Measurements from ENCODE around the gene GPRIN2. TPM values are rescaled to one million over a fixed set of nuclear protein-coding genes. Genes with fewer than 3 reads are reported as not detected.
"Not testable (repeated sequence)": the region's sequence is repeated elsewhere in the genome, so short reads cannot be mapped to it uniquely, and the experiment has no call there.

GPRIN2 gene
- total RNA-seq (1 to 10 TPM in 1 of 2 donors, under 1 TPM in 1; 0.36 to 1.2 TPM), polyA plus RNA-seq (1 to 10 TPM in 1 of 2 donors, under 1 TPM in 1; 0.54 to 4.0 TPM)
- long read RNA-seq, donor 1: 0 reads
- long read RNA-seq, donor 2, partial matches to known transcripts: 0 of 2 reads
- long read RNA-seq, donor 2, other reads (novel, unspliced or antisense): 2 of 2 reads

DNA sequence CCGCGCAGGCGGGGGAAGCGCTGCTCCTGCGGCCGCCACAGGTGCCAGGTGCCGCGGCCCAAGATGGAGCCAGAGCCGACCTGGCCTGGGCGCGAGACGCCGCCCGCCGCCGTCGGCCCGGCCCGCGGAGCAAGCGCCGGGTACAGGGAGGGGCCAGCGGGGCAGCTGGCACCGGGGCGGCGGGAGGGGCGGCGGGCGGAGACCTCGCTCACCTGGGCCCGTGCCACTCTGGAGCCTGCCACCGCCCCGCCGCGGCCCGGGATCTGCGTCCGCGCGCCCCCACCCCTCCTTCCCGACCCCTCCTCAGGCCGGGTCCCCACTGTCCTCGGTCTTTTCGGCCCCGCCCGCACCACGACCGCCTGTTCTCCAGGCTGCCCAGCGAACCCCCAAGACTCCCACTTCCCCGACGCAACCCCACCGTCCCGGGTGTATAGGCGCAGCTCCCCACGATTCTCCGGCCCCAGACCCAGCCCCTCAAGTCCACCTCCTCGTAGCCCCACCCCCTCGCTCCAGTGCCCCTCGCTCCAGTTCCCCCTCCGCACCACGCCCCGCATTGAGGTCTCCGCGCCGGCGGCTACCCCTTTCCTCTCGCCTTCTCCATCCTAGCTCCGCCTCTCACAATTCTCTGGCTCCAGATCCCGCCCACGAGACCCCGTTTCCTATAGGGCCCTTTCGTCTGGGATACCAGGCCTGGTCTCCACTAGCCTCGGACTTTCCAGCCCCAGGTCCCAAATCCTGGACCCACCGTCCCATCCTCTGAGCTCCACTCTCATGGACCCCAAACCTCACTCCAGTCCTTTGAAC is at the start of gene GPRIN2:
Gene GPRIN2, minus strand, starts transcription at position 144 of the 804 bp plus-strand sequence. CDS start 5,922 bp downstream, outside the sequence.
- Histone ChIP-seq H3K36me3 (ENCODE audit: control insufficient read depth in 1 of 2, insufficient read depth in 2 of 2, low read length in 1 of 2) (no peaks in the 10 kb centered on the region), H3K4me3 (ENCODE audit: low read length in 2 of 2) (peak within 1 kb of the TSS; percentile 13 to 37), H3K9me3 (ENCODE audit: control insufficient read depth, low read length) (no peaks in the 10 kb centered on the region), H3K4me1 (ENCODE audit: control insufficient read depth in 1 of 2, insufficient read depth in 2 of 2, low read length in 2 of 2) (no peaks in the 10 kb centered on the region), H3K27me3 (ENCODE audit: control insufficient read depth in 1 of 2, insufficient read depth in 2 of 2, low read length in 1 of 2) (no peaks in the 10 kb centered on the region), H3K27ac (ENCODE audit: low read depth in 1 of 2, low read length in 2 of 2) (no peak within 1 kb of the TSS)
- intact Hi-C loops (cut with DNase I): no loop called here
- 9% methylated on average over 68 to 74 of the region's 74 CpGs for WGBS, 2 donors
- ATAC-seq (ENCODE audit: low FRiP score) (no peak), DNase-seq (peak; percentile 59 to 84)

DNA sequence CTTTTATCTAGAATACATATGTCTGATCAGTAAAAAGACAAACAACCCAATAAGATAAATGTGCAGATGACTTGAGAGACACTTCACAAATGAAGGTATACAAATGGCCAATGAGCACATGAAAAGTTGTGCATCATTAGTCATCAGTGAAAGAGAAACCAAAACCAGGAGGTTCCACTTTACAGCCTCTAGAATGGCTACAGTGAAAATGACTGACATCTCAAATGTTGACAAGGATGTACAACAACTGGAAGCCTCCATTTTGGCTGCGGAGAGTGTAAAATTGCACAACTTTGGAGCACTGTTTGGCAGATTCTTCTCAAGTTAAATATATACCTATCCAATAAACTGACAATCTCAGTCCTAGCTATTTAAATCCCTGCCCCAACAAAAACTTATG is 44.1 kb upstream of the GPRIN2 start:
- H3K4me3 ChIP-seq (ENCODE audit: low read length in 2 of 2); H3K9me3 ChIP-seq (ENCODE audit: control insufficient read depth, low read length); H3K27ac ChIP-seq (ENCODE audit: low read depth in 1 of 2, low read length in 2 of 2); DNase-seq; H3K4me1 ChIP-seq (ENCODE audit: control insufficient read depth in 1 of 2, insufficient read depth in 2 of 2, low read length in 2 of 2); H3K27me3 ChIP-seq (ENCODE audit: control insufficient read depth in 1 of 2, insufficient read depth in 2 of 2, low read length in 1 of 2); ATAC-seq (ENCODE audit: low FRiP score); H3K36me3 ChIP-seq (ENCODE audit: control insufficient read depth in 1 of 2, insufficient read depth in 2 of 2, low read length in 1 of 2); intact Hi-C loops (cut with DNase I): not testable (repeated sequence)
- 83 to 93% methylated on average over 1 of the region's 1 CpG for WGBS, 2 donors

DNA sequence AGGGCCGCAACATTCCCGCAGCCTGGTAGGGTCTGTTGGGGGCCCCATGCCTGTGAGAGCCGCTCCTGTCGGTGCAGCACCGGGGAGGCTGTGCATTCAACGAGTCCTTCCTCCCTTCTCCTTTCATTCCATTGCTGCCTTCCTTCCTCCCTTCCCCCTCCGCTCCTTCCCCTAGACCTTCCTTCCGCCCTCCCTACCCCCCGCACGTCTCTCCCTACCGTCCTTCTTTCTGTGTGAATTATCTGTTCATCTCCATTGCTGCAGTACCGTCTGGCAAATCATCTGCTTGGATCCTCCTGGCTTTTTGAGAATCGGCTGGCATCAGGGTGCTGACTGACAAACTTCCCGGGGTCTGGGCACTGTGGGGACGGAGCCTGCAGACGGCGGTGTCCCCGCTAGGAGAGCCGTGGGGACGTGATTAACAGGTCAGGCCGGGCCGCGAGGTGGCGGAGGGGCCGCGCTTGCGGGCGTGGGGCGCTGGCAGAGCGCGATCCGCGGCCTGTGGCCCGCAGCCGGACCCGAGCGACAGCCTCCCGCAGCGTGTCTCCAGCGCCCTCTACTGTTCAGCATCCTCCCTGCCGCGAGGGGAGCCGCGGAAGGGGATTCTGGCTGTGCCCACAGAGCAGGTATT is 41.3 kb upstream of the GPRIN2 start:
- intact Hi-C loops (cut with DNase I); H3K36me3 ChIP-seq (ENCODE audit: control insufficient read depth in 1 of 2, insufficient read depth in 2 of 2, low read length in 1 of 2); H3K4me3 ChIP-seq (ENCODE audit: low read length in 2 of 2); H3K27ac ChIP-seq (ENCODE audit: low read depth in 1 of 2, low read length in 2 of 2); H3K4me1 ChIP-seq (ENCODE audit: control insufficient read depth in 1 of 2, insufficient read depth in 2 of 2, low read length in 2 of 2); H3K27me3 ChIP-seq (ENCODE audit: control insufficient read depth in 1 of 2, insufficient read depth in 2 of 2, low read length in 1 of 2); H3K9me3 ChIP-seq (ENCODE audit: control insufficient read depth, low read length): not testable (repeated sequence)
- ATAC-seq (ENCODE audit: low FRiP score) (peak; percentile 92), DNase-seq (peak; percentile 52 to 64)
- 0% methylated on average over 8 to 30 of the region's 44 CpGs for WGBS, 2 donors

DNA sequence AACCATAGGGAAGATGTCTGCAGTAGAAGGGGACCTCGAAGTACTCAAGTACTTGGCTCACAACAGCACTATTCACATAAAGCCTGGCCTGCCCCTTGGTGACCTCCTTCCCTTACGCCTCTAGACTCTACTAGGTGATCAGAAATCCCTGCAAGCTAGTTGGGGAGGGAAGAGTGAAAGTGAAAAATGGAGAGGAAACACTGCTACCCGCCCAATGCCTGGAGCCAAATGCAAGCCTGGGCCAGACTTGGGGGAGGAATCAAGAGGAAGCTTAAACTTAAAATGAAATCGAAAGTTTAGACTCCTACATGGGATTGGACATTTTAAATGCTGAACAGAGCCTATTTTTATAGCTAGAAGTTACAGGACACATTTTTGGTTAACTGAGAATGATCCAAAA is 40.1 kb upstream of the GPRIN2 start:
- H3K36me3 ChIP-seq (ENCODE audit: control insufficient read depth in 1 of 2, insufficient read depth in 2 of 2, low read length in 1 of 2); H3K4me3 ChIP-seq (ENCODE audit: low read length in 2 of 2); intact Hi-C loops (cut with DNase I); H3K9me3 ChIP-seq (ENCODE audit: control insufficient read depth, low read length); H3K27ac ChIP-seq (ENCODE audit: low read depth in 1 of 2, low read length in 2 of 2); H3K27me3 ChIP-seq (ENCODE audit: control insufficient read depth in 1 of 2, insufficient read depth in 2 of 2, low read length in 1 of 2); H3K4me1 ChIP-seq (ENCODE audit: control insufficient read depth in 1 of 2, insufficient read depth in 2 of 2, low read length in 2 of 2): not testable (repeated sequence)
- DNase-seq (peak; percentile 35 to 67), ATAC-seq (ENCODE audit: low FRiP score) (peak; percentile 39)
- WGBS, 2 donors: 4 to 8% methylated on average over 2 of the region's 4 CpGs

DNA sequence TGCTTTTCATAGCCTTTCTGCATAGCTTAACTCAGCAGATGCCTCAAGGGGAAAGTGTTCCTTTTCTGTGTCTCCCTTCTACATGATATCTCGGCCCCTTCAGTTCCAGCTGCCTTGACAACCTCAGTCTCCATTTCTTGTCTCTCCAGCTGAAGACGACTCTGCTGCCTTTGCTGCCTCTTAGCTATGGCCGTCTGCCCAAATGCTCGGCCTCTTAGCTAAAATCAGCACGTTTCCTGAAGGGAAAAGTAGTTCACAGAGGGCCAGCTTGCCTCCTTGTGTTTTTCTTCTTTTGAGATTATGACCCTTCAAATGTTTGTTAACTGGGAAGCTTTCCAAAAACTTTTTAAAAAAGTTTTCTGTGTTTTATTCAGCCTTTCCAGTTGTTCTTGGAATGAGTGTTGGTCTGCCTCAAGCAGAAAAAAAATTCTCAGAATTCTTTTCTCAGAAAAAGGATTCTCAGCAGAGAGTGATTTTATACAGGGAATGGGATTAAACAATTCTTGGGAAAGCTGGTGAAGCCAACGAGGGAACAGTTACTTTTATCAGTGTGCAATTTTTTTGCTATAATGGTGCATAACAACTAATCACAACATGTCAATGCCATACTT is 38.1 kb upstream of the GPRIN2 start:
- H3K4me1 ChIP-seq (ENCODE audit: control insufficient read depth in 1 of 2, insufficient read depth in 2 of 2, low read length in 2 of 2); intact Hi-C loops (cut with DNase I); H3K9me3 ChIP-seq (ENCODE audit: control insufficient read depth, low read length); H3K27me3 ChIP-seq (ENCODE audit: control insufficient read depth in 1 of 2, insufficient read depth in 2 of 2, low read length in 1 of 2); H3K27ac ChIP-seq (ENCODE audit: low read depth in 1 of 2, low read length in 2 of 2); H3K4me3 ChIP-seq (ENCODE audit: low read length in 2 of 2); H3K36me3 ChIP-seq (ENCODE audit: control insufficient read depth in 1 of 2, insufficient read depth in 2 of 2, low read length in 1 of 2): not testable (repeated sequence)
- peak in 1 of 2 donors; percentile 30 for DNase-seq
- WGBS, 2 donors: 0 to 5% methylated on average over 4 to 5 of the region's 6 CpGs
- ATAC-seq (ENCODE audit: low FRiP score): peak; percentile 71

DNA sequence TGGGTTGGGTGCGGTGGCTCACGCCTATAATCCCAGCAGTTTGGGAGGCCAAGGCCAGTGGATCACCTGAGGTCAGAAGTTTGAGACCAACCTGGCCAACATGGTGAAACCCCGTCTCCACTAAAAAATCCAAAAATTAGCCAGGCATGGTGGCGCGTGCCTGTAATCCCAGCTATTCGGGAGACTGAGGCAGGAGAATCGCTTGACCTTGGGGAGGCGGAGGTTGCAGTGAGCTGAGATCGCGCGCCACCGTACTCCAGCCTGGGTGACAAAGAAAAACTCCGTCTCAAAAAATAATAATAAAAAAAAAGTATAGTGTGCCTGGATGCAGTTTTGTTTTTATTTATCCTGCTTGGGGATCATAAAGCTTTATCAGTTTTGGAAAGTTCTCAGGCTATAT is 36.8 kb upstream of the GPRIN2 start:
- 97 to 98% methylated on average over 12 to 13 of the region's 13 CpGs for WGBS, 2 donors
- H3K9me3 ChIP-seq (ENCODE audit: control insufficient read depth, low read length); H3K27ac ChIP-seq (ENCODE audit: low read depth in 1 of 2, low read length in 2 of 2); H3K4me1 ChIP-seq (ENCODE audit: control insufficient read depth in 1 of 2, insufficient read depth in 2 of 2, low read length in 2 of 2); ATAC-seq (ENCODE audit: low FRiP score); H3K4me3 ChIP-seq (ENCODE audit: low read length in 2 of 2); intact Hi-C loops (cut with DNase I); H3K27me3 ChIP-seq (ENCODE audit: control insufficient read depth in 1 of 2, insufficient read depth in 2 of 2, low read length in 1 of 2); H3K36me3 ChIP-seq (ENCODE audit: control insufficient read depth in 1 of 2, insufficient read depth in 2 of 2, low read length in 1 of 2): not testable (repeated sequence)
- DNase-seq: peak in 1 of 2 donors; percentile 27

DNA sequence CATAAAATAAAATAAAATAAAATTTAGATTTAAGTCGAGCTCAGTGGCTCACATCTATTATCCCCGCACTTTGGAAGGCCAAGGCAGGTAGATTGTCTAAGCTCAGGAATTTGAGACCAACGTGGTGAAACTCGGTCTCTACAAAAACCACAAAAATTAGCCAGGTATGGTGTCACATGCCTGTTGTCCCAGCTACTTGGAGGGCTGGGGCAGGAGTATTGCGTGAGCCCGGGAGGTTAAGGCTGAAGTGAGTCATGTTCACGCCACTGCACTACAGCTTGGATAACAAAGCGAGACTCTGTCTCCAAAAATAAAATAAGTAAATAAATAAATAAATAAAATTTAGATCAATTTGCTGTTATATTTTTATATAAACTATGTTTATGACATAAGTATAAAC is 34.6 kb upstream of the GPRIN2 start:
- H3K36me3 ChIP-seq (ENCODE audit: control insufficient read depth in 1 of 2, insufficient read depth in 2 of 2, low read length in 1 of 2); ATAC-seq (ENCODE audit: low FRiP score); H3K4me1 ChIP-seq (ENCODE audit: control insufficient read depth in 1 of 2, insufficient read depth in 2 of 2, low read length in 2 of 2); H3K27me3 ChIP-seq (ENCODE audit: control insufficient read depth in 1 of 2, insufficient read depth in 2 of 2, low read length in 1 of 2); H3K9me3 ChIP-seq (ENCODE audit: control insufficient read depth, low read length); H3K4me3 ChIP-seq (ENCODE audit: low read length in 2 of 2); intact Hi-C loops (cut with DNase I); H3K27ac ChIP-seq (ENCODE audit: low read depth in 1 of 2, low read length in 2 of 2); DNase-seq: not testable (repeated sequence)
- WGBS, 2 donors: 100% methylated on average over 1 of the region's 8 CpGs; no CpG with 5 or more reads in 1 of the 2 donors

DNA sequence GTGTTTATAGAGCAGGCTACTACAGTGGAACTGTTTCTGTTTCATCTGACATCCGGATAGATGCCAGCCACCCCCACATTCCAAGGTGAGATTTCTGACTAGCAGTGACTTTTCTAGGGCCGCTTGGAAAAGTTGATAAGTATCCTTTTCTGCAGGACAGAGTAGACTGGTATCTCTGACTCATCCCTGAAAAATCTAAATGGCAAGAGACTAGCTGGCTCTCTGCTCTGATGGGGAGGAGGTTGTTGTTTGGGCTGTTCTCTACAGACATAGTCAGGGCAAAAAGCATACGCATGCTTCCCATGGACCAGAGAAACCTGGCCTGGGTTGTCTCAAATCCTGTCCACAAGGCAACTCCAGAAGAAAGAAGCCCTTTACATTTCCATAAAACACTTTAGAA is 33.1 kb upstream of the GPRIN2 start:
- ATAC-seq (ENCODE audit: low FRiP score): not testable (repeated sequence)

More for the DNA sequence above, 33.1 kb upstream of the GPRIN2 start:
- intact Hi-C loops (cut with DNase I); H3K4me3 ChIP-seq (ENCODE audit: low read length in 2 of 2); H3K4me1 ChIP-seq (ENCODE audit: control insufficient read depth in 1 of 2, insufficient read depth in 2 of 2, low read length in 2 of 2); H3K36me3 ChIP-seq (ENCODE audit: control insufficient read depth in 1 of 2, insufficient read depth in 2 of 2, low read length in 1 of 2); H3K9me3 ChIP-seq (ENCODE audit: control insufficient read depth, low read length); DNase-seq; H3K27ac ChIP-seq (ENCODE audit: low read depth in 1 of 2, low read length in 2 of 2); H3K27me3 ChIP-seq (ENCODE audit: control insufficient read depth in 1 of 2, insufficient read depth in 2 of 2, low read length in 1 of 2): not testable (repeated sequence)
- no CpG with 5 or more reads among the region's 3 CpGs for WGBS, 2 donors

Data from aorta (tissue), 5 donors.